ENCODE measurements around the gene RTP2. TPM values are rescaled to one million over a fixed set of nuclear protein-coding genes. Genes with fewer than 3 reads are reported as not detected.

The RTP2 gene
- total and polyA plus RNA-seq, 9 of the 15 experiments (the other 6 are each of a cell fraction or from before 2014, with no cell fraction given), result not detected

- TF ChIP-seq MEIS2 (IDR thresholded peaks at IDR 0.05; ENCODE audit: partially characterized antibody) (no peak), ZNF41 (CRISPR knock-in tag; conservative IDR thresholded peaks at IDR 0.05) (no peak)
Measured at GRCh38 chr3:187708696-187709095, 6.3 kb upstream of the RTP2 start (continued).

- ATAC-seq (no peak), FAIRE-seq (no peak), DNase-seq (ENCODE audit: extremely low read depth in 1 of 4, low spot score in 3 of 4) (no peak)
- intact Hi-C loops (cut with micrococcal nuclease), result no loop called here
- H3K27me3 ChIP-seq (ENCODE audit: control insufficient read depth in 2 of 2, insufficient read depth in 2 of 2, low read length in 2 of 2), result peaks cover 2 to 11% of the 10 kb centered on the region in 2 experiments; a peak in 3 of 5 replicates
- H3K9ac ChIP-seq (ENCODE audit: insufficient read depth in 1 of 2, low read depth in 2 of 2, low read length in 2 of 2), result no peak overlapping the region
- no TSS peak for BruUV-seq (replicated peaks)
- H3K79me2 ChIP-seq (ENCODE audit: control insufficient read depth, insufficient read depth, low read length), result no peaks in the 10 kb centered on the region
- WGBS (ENCODE audit: insufficient coverage, low coverage, missing lambda C conversion rate), result 0% methylated on average over 2 of the region's 2 CpGs
- in situ Hi-C loops (cut with MboI), result no loop called here
- no peaks in the 10 kb centered on the region for H3K4me1 ChIP-seq (replicated peaks in 1 of 2; ENCODE audit: control insufficient read depth in 2 of 2, insufficient read depth in 2 of 2, low read length in 2 of 2)
- H3K4me3 ChIP-seq, result no peak overlapping the region
- no peaks in the 10 kb centered on the region for H4K20me1 ChIP-seq (replicated peaks; ENCODE audit: control insufficient read depth, insufficient read depth, low read length)
- H3K9me1 ChIP-seq (ENCODE audit: control insufficient read depth, insufficient read depth, low read length), result no peaks in the 10 kb centered on the region
- no peaks in the 10 kb centered on the region for H3K9me3 ChIP-seq (replicated peaks; ENCODE audit: control insufficient read depth, insufficient read depth, low read depth, low read length)
- H3K4me2 ChIP-seq (ENCODE audit: insufficient read depth, low read length), result no peak overlapping the region
- CTCF ChIA-PET (ENCODE audit: low intra/inter-chr PET ratio), result interaction anchor here (0.6 kb wide), 1 partner anchor 75 kb away, joined by 3 read pairs; no protein-coding TSS in a partner anchor
- no peaks in the 10 kb centered on the region for H3K36me3 ChIP-seq (ENCODE audit: control insufficient read depth, insufficient read depth, low read length)
- POLR2A ChIA-PET, result interaction anchor here (0.6 to 1.3 kb wide), 2 partner anchors 11 to 13 kb away, joined by 4 read pairs; no protein-coding TSS in a partner anchor
- no peak for TF ChIP-seq SRSF7 (optimal IDR thresholded peaks at IDR 0.05; ENCODE audit: low read depth, low read length)
- TF ChIP-seq E2F5 (CRISPR knock-in tag; IDR thresholded peaks at IDR 0.05), result no peak
- TF ChIP-seq GATAD2A (IDR thresholded peaks at IDR 0.05), result no peak
- TF ChIP-seq SMAD2 (IDR thresholded peaks at IDR 0.05; ENCODE audit: low read depth, low read length), result no peak
- no peak for TF ChIP-seq ETV1 (tag; conservative IDR thresholded peaks at IDR 0.05; ENCODE audit: low read depth)
- TF ChIP-seq ZNF589 (CRISPR knock-in tag; IDR thresholded peaks at IDR 0.05; ENCODE audit: low read depth), result no peak
- TF ChIP-seq KLF16 (IDR thresholded peaks at IDR 0.05), result no peak
- TF ChIP-seq NFIC (IDR thresholded peaks at IDR 0.05), result 0 out of 2 replicates have a peak, but pooled peaks have one; percentile 15
- no peak for TF ChIP-seq SRSF3 (IDR thresholded peaks at IDR 0.05; ENCODE audit: insufficient read depth, low read length)
- no peak overlapping the region for H2AFZ ChIP-seq (ENCODE audit: low read depth, low read length)
- no peak overlapping the region for H3K27ac ChIP-seq (ENCODE audit: extremely low read depth, low read depth, low read length)
Measured at GRCh38 chr3:187706971-187707370, 4.6 kb upstream of the RTP2 start.

Data from K562 (cell line).